Hepatocyte (in vitro differentiated cells): ENCODE results near the gene ZBTB21. TPM values are rescaled to one million over a fixed set of nuclear protein-coding genes. Genes with fewer than 3 reads are reported as not detected.

ENCODE experiments used
- DNase-seq: peaks from one replicate; pipeline ENCODE4 v3.0.0-alpha.2; 2016; ENCODE audit warnings: low spot score
- H2AFZ ChIP-seq: fragments of 200-600 bp; sonication (generic); 2 replicates; pipeline ENCODE4 v1.6.0; 2016; ENCODE audit warnings: antibody characterized with exemption, mild to moderate bottlenecking
- H3K27ac ChIP-seq: fragments of 200-600 bp; sonication (generic); 2 replicates; pipeline ENCODE4 v1.5.1; 2016; ENCODE audit warnings: mild to moderate bottlenecking
- H3K27me3 ChIP-seq: fragments of 200-600 bp; sonication (generic); 2 replicates; pipeline ENCODE4 v1.6.1; 2016
- H3K36me3 ChIP-seq: fragments of 200-600 bp; sonication (generic); replicated peaks from 2 replicates; pipeline ENCODE4 v1.5.1; 2016; ENCODE audit warnings: low read depth; ENCODE audit not compliant: insufficient read depth
- H3K4me1 ChIP-seq: fragments of 200-600 bp; sonication (generic); 2 replicates; pipeline ENCODE4 v1.5.1; 2016; ENCODE audit warnings: mild to moderate bottlenecking, moderate library complexity; ENCODE audit not compliant: insufficient read depth
- H3K4me2 ChIP-seq: fragments of 200-600 bp; sonication (generic); 2 replicates; pipeline ENCODE4 v1.6.0; 2016
- H3K4me3 ChIP-seq: fragments of 200-600 bp; sonication (generic); 2 replicates; pipeline ENCODE4 v1.5.1; 2016; ENCODE audit warnings: mild to moderate bottlenecking
- H3K79me2 ChIP-seq: fragments of 200-600 bp; sonication (generic); 2 replicates; pipeline ENCODE4 v1.6.0; 2017; ENCODE audit warnings: mild to moderate bottlenecking
- H3K9me2 ChIP-seq: fragments of 200-600 bp; sonication (generic); replicated peaks from 2 replicates; pipeline ENCODE4 v1.6.0; 2017; ENCODE audit warnings: mild to moderate bottlenecking; ENCODE audit not compliant: insufficient read depth
- H3K9me3 ChIP-seq: fragments of 200-600 bp; sonication (generic); 2 replicates; pipeline ENCODE4 v1.5.1; 2016; ENCODE audit warnings: low read depth, mild to moderate bottlenecking
- H4K20me1 ChIP-seq: fragments of 200-600 bp; sonication (generic); 2 replicates; pipeline ENCODE4 v1.6.0; 2016; ENCODE audit warnings: mild to moderate bottlenecking; ENCODE audit not compliant: insufficient read depth, poor library complexity, severe bottlenecking
- EZH2 ChIP-seq: fragments of 200-600 bp; sonication (generic); IDR thresholded peaks from 2 replicates; pipeline ENCODE4 v1.6.1; 2016; ENCODE audit warnings: antibody characterized with exemption, mild to moderate bottlenecking, borderline replicate concordance
- EZH2phosphoT487 ChIP-seq: fragments of 200-600 bp; sonication (generic); IDR thresholded peaks from one replicate; pipeline ENCODE4 v1.6.1; 2018; ENCODE audit warnings: antibody characterized with exemption, mild to moderate bottlenecking, low read depth, moderate library complexity; ENCODE audit not compliant: unreplicated experiment, severe bottlenecking
- WGBS: methylation state at CpG from one replicate; pipeline ENCODE4 v1.1.6; 2016; ENCODE audit warnings: low lambda C conversion rate; ENCODE audit errors: missing lambda C conversion rate; 5-methylcytosine and 5-hydroxymethylcytosine counted together
- polyA plus RNA-seq: library from polyadenylated mRNA; unstranded; fragments of >200 nt; fragmentation: Nextera tagmentation; extraction: Ambion mirVana; gene quantifications from 2 replicates; pipeline ENCODE4 v1.2.1, GENCODE V29; 2016
- total RNA-seq: library from RNA; depleted of rRNA; stranded (reverse); fragments of >200 nt; gene quantifications from 2 replicates; pipeline ENCODE4 v1.2.3, GENCODE V29; 2014
- TF ChIP-seq, protein P1 (sequence below): fragments of 200-600 bp; sonication (generic); IDR thresholded peaks from 2 replicates; pipeline ENCODE4 v1.5.1; 2016; ENCODE audit warnings: antibody characterized with exemption, mild to moderate bottlenecking; ENCODE audit not compliant: poor library complexity

The ZBTB21 gene
- total and polyA plus RNA-seq, 2 experiments from 2014 or later: 6.0 to 21.5 TPM

GRCh38 chr21:41973427-41973831 is 36.7 kb downstream of the ZBTB21 start:
- no peaks in the 10 kb centered on the region for H3K9me3 ChIP-seq
- H3K4me2 ChIP-seq: no peak overlapping the region
- H4K20me1 ChIP-seq: no peaks in the 10 kb centered on the region
- no peak overlapping the region for H3K4me3 ChIP-seq
- no peaks in the 10 kb centered on the region for H3K27me3 ChIP-seq
- no peak overlapping the region for H2AFZ ChIP-seq
- no peaks in the 10 kb centered on the region for H3K79me2 ChIP-seq
- H3K36me3 ChIP-seq: no peaks in the 10 kb centered on the region
- DNase-seq: no peak
- WGBS: 96% methylated on average over 15 of the region's 15 CpGs
- H3K4me1 ChIP-seq: no peaks in the 10 kb centered on the region
- no peak for TF ChIP-seq EZH2phosphoT487
- TF ChIP-seq, protein P1, sequence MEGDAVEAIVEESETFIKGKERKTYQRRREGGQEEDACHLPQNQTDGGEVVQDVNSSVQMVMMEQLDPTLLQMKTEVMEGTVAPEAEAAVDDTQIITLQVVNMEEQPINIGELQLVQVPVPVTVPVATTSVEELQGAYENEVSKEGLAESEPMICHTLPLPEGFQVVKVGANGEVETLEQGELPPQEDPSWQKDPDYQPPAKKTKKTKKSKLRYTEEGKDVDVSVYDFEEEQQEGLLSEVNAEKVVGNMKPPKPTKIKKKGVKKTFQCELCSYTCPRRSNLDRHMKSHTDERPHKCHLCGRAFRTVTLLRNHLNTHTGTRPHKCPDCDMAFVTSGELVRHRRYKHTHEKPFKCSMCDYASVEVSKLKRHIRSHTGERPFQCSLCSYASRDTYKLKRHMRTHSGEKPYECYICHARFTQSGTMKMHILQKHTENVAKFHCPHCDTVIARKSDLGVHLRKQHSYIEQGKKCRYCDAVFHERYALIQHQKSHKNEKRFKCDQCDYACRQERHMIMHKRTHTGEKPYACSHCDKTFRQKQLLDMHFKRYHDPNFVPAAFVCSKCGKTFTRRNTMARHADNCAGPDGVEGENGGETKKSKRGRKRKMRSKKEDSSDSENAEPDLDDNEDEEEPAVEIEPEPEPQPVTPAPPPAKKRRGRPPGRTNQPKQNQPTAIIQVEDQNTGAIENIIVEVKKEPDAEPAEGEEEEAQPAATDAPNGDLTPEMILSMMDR: no peak
- no peak for TF ChIP-seq EZH2
- H3K27ac ChIP-seq: no peak overlapping the region
- no peaks in the 10 kb centered on the region for H3K9me2 ChIP-seq

DNA sequence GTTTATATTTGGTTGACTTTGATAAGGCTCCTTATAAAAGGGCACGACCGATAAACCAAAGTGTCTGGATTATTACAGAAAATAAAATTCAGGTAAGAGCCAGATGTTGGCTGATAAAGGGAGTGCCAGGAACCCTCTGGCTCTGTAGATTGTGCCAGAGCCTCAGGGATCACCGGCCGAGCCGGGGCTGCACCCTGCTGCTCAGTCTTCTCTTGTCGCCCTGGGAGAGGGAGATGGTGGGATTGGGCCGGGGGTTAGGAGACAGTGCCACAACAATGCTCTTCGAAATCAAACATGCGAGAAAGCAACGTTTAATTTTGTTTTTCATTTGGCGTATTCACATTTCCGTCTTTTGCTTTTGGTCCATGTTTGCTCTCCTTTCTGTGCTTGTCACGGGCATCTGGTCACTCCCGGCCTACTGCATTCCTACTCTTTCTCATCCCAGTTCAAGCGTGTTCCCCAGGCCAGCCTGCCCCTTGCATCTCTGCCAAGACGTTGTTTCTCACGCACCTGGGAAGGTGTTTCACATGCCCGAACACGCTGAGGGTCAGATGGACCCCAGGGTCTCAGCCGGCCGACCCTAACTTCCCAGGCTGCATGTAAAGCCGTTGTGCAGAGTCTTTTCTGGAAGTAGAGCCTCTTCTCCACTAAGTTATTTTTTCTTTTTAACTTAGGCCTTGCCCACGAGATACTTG is 37.5 kb downstream of the ZBTB21 start:
- Histone ChIP-seq H3K4me3 (no peak overlapping the region), H3K4me2 (no peak overlapping the region)
- WGBS: 91% methylated on average over 23 of the region's 23 CpGs

DNA sequence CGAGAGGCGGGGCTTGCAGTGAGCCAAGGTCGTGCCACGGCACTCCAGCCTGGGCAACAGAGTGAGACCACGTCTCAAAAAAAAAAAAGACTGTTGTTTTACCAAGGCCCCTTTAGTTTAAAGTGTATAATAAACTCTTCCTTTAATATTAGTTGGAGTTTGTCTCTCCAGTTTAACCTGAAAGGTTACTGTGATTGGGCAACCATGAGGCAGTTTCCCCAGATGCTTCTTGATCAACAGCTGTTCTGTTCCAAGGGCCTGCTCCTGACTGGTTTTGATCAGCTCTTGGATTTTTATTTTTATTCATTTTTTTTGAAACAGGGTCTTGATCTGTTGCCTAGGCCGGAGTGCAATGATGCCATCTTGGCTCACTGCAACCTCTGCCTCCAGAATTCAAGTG is 38.3 kb downstream of the ZBTB21 start:
- Histone ChIP-seq H3K4me3 (no peak overlapping the region), H3K79me2 (no peaks in the 10 kb centered on the region), H3K36me3 (no peaks in the 10 kb centered on the region), H3K4me1 (no peaks in the 10 kb centered on the region), H4K20me1 (no peaks in the 10 kb centered on the region), H2AFZ (no peak overlapping the region), H3K4me2 (no peak overlapping the region), H3K9me2 (no peaks in the 10 kb centered on the region), H3K27ac (no peak overlapping the region), H3K9me3 (no peaks in the 10 kb centered on the region), H3K27me3 (no peaks in the 10 kb centered on the region)
- no peak for TF ChIP-seq EZH2phosphoT487
- TF ChIP-seq, protein P1: no peak
- TF ChIP-seq EZH2: no peak
- WGBS: 85% methylated on average over 6 of the region's 6 CpGs
- DNase-seq: no peak

More for the DNA sequence above, 37.5 kb downstream of the ZBTB21 start:
- TF ChIP-seq EZH2phosphoT487 (no peak), EZH2 (no peak)
- TF ChIP-seq, protein P1: no peak
- H2AFZ ChIP-seq: no peak overlapping the region
- H3K9me3 ChIP-seq: no peaks in the 10 kb centered on the region
- no peak overlapping the region for H3K27ac ChIP-seq
- no peaks in the 10 kb centered on the region for H3K36me3 ChIP-seq
- no peaks in the 10 kb centered on the region for H3K27me3 ChIP-seq
- DNase-seq: no peak
- no peaks in the 10 kb centered on the region for H3K9me2 ChIP-seq
- no peaks in the 10 kb centered on the region for H3K79me2 ChIP-seq
- no peaks in the 10 kb centered on the region for H3K4me1 ChIP-seq
- no peaks in the 10 kb centered on the region for H4K20me1 ChIP-seq
